Activated CD4-positive, alpha-beta T cell treated with anti-CD3 and anti-CD28 coated beads, Interleukin-2, Interleukin-4, amounts not matched to agents 100 ng/mL and 50 ng/mL, durations not matched to agents 16 hours and 8 hours (primary cell): Measurements from ENCODE around the gene IFI27L1.
"Not testable (repeated sequence)": the region's sequence is repeated elsewhere in the genome, so short reads cannot be mapped to it uniquely, and the experiment has no call there.

Source experiments
- DNase-seq: peaks from one replicate; pipeline ENCODE4 v3.0.0-alpha.2; 2020; ENCODE audit warnings: low spot score

Gene IFI27L1

GRCh38 chr14:94048691-94049624 lies 32.2 kb upstream of the IFI27L1 start:
- DNase-seq, result no peak

GRCh38 chr14:94049625-94050023 lies 31.5 kb upstream of the IFI27L1 start:
- DNase-seq, result no peak

GRCh38 chr14:94050231-94050880 lies 30.8 kb upstream of the IFI27L1 start:
- no peak for DNase-seq

- DNase-seq, result no peak
Measured at GRCh38 chr14:94051115-94051514, 30.0 kb upstream of the IFI27L1 start.

- no peak for DNase-seq
Measured at GRCh38 chr14:94051779-94052178, 29.3 kb upstream of the IFI27L1 start.

- DNase-seq, result no peak
Measured at GRCh38 chr14:94052199-94052598, 28.9 kb upstream of the IFI27L1 start.

GRCh38 chr14:94052662-94053061 lies 28.4 kb upstream of the IFI27L1 start:
- no peak for DNase-seq

- no peak for DNase-seq
Measured at GRCh38 chr14:94054401-94054800, 26.7 kb upstream of the IFI27L1 start.

- no peak for DNase-seq
Measured at GRCh38 chr14:94054936-94055335, 26.2 kb upstream of the IFI27L1 start.

- peak; percentile 51 for DNase-seq
Measured at GRCh38 chr14:94056579-94057308, 24.4 kb upstream of the IFI27L1 start.

- DNase-seq, result no peak
Measured at GRCh38 chr14:94058128-94058673, 22.9 kb upstream of the IFI27L1 start.

GRCh38 chr14:94058674-94059138 lies 22.4 kb upstream of the IFI27L1 start:
- DNase-seq, result no peak

GRCh38 chr14:94059998-94060397 lies 21.1 kb upstream of the IFI27L1 start:
- DNase-seq, result no peak

GRCh38 chr14:94062344-94062940 lies 18.7 kb upstream of the IFI27L1 start:
- no peak for DNase-seq

GRCh38 chr14:94066089-94066676 lies 14.9 kb upstream of the IFI27L1 start:
- no peak for DNase-seq

GRCh38 chr14:94072076-94072475 lies 9.0 kb upstream of the IFI27L1 start:
- DNase-seq, result not testable (repeated sequence)

- DNase-seq, result no peak
Measured at GRCh38 chr14:94074534-94074933, 6.6 kb upstream of the IFI27L1 start.

- no peak for DNase-seq
Measured at GRCh38 chr14:94075008-94075407, 6.1 kb upstream of the IFI27L1 start.

- no peak for DNase-seq
Measured at GRCh38 chr14:94077111-94077821, 3.8 kb upstream of the IFI27L1 start.

GRCh38 chr14:94077823-94078222 lies 3.3 kb upstream of the IFI27L1 start:
- no peak for DNase-seq
